ENCODE data around the gene OR2D3.

DNA sequence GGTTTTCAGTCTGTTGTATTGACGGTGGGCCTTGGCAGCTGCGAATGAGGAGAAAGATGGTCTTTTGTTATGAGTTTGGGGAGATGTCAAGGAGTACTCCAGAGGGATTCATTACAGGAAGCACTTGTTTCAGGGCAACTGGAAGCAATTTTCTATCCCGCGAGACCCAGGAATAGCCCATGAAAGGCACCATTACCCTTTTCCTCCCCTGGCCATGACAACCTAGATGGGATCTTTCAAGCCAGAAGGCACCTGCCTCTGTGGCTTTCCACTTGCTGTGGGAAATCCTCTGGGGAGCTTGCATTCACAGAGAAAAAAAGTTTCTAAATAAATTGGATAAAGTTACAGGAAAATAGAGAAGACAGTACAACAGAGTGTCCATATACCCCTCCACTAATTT, 8.1 kb downstream of the OR2D3 start:
- TF ChIP-seq, protein P1, sequence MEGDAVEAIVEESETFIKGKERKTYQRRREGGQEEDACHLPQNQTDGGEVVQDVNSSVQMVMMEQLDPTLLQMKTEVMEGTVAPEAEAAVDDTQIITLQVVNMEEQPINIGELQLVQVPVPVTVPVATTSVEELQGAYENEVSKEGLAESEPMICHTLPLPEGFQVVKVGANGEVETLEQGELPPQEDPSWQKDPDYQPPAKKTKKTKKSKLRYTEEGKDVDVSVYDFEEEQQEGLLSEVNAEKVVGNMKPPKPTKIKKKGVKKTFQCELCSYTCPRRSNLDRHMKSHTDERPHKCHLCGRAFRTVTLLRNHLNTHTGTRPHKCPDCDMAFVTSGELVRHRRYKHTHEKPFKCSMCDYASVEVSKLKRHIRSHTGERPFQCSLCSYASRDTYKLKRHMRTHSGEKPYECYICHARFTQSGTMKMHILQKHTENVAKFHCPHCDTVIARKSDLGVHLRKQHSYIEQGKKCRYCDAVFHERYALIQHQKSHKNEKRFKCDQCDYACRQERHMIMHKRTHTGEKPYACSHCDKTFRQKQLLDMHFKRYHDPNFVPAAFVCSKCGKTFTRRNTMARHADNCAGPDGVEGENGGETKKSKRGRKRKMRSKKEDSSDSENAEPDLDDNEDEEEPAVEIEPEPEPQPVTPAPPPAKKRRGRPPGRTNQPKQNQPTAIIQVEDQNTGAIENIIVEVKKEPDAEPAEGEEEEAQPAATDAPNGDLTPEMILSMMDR (IDR thresholded peaks at IDR 0.05) = no peak
- TF ChIP-seq POLR2A (IDR thresholded peaks at IDR 0.05) = no peak
